Astrocyte of the cerebellum (primary cell): ENCODE measurements around the gene METAP1D.

ENCODE experiments used
- DNase-seq: peaks from one replicate; pipeline ENCODE4 v3.0.0-alpha.2; 2011; ENCODE audit warnings: low read depth
- H3K4me3 ChIP-seq: 2 replicates; pipeline ENCODE4 v1.5.1; 2011; ENCODE audit warnings: mild to moderate bottlenecking, low read depth, low read length, moderate library complexity
- in situ Hi-C: cut with HindIII; loops from 2 replicates; pipeline ENCODE4 v1.10.0; 2017; ENCODE audit warnings: low sequenced_read_pairs
- TF ChIP-seq, protein P1 (sequence below): IDR thresholded peaks from 2 replicates; pipeline ENCODE4 v1.5.1; 2012; ENCODE audit warnings: low read length, low read depth, moderate library complexity, mild to moderate bottlenecking; ENCODE audit errors: missing control alignments

Gene METAP1D

GRCh38 chr2:172100935-172101820 lies 101.4 kb downstream of the METAP1D start:
- H3K4me3 ChIP-seq = peak overlapping the region; percentile 47
- no peak for DNase-seq
- TF ChIP-seq, protein P1, sequence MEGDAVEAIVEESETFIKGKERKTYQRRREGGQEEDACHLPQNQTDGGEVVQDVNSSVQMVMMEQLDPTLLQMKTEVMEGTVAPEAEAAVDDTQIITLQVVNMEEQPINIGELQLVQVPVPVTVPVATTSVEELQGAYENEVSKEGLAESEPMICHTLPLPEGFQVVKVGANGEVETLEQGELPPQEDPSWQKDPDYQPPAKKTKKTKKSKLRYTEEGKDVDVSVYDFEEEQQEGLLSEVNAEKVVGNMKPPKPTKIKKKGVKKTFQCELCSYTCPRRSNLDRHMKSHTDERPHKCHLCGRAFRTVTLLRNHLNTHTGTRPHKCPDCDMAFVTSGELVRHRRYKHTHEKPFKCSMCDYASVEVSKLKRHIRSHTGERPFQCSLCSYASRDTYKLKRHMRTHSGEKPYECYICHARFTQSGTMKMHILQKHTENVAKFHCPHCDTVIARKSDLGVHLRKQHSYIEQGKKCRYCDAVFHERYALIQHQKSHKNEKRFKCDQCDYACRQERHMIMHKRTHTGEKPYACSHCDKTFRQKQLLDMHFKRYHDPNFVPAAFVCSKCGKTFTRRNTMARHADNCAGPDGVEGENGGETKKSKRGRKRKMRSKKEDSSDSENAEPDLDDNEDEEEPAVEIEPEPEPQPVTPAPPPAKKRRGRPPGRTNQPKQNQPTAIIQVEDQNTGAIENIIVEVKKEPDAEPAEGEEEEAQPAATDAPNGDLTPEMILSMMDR = no peak
- in situ Hi-C loops = no loop called here

DNA sequence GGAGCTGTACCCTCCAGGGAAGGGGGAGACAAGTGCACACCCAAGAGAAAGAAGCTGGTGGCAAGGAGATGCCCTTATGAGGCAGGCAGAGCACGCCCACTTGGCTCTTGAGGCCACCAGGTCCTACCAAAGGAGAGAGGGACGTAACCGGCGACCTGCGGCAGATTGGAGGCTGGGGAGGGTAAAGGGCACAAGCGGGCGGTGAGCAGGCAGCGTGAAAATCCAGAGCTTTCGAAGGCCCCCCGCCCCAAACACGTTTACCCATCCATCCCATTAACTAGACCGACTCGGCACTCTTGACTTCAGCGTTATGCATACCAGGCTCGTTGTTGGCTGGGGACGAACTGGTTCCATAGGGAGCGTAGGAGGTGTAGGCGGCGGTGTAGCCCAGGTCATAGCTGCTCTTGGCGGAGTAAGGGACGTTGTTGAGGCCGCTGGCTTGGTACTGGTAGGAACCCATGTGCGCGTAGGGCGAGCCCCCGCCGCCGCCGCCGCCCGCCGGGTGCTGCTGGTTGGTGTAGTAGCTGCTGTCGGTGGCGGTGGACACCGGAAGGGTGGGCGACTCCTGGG lies 102.2 kb downstream of the METAP1D start:
- DNase-seq = no peak
- in situ Hi-C loops = no loop called here
- TF ChIP-seq, protein P1 = no peak
- H3K4me3 ChIP-seq = peak overlapping the region; percentile 47

DNA sequence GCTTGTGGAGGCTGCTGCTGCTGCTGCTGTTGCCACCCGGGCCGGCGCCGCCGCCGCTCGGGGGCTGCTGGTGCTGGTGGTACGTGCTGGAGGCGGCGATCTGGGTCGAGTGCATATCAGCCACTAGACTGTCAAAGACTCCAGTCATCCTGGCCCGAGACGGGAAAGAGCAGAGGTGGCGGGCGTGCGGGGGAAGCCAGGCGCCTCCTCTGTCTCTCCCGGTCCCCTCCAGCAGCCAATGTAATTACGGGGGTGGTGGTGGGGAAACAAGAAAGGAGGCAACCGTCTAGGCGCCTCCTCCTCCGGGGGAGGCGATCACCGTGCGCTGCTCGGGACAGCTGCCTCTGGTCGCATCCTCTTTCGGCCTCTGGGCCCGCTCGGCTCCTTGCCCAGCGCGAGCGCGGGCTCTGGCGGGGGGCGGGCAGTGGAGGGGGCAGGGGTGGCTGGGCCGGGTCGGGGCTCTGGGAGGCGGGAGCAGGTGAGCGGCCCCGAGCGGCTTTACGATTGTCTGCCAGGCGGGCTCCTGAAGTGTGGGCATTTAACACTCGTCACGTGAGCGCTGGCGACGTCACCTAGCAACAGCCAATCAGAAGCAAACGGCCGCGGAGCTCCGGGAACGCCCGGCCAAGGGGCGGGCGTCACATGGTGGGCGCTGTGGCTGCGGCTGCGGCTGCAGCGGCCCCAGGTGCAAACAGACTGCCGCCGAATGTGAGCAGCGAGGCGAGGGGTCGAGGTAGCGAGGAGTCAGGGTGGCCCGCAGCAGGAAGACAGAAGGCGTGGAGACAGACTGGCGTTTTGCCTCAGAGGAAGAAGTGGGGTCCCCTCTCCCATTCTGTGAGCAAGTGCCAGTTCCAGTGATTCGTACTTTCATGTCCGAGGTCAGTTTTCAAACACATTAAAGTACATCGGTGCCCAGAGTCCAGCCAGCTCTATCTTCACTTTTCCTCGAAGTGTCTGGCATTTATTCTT lies 102.9 kb downstream of the METAP1D start, which contains the start of gene DLX2:
Gene DLX2, minus strand, starts transcription at position 510 of the 969 bp plus-strand sequence. Its CDS starts 362 bp downstream, at position 148.
- peak within 1 kb of the TSS; percentile 47 for H3K4me3 ChIP-seq
- DNase-seq = peak; percentile 65
- in situ Hi-C loops = no loop called here
- TF ChIP-seq, protein P1 = no peak

DNA sequence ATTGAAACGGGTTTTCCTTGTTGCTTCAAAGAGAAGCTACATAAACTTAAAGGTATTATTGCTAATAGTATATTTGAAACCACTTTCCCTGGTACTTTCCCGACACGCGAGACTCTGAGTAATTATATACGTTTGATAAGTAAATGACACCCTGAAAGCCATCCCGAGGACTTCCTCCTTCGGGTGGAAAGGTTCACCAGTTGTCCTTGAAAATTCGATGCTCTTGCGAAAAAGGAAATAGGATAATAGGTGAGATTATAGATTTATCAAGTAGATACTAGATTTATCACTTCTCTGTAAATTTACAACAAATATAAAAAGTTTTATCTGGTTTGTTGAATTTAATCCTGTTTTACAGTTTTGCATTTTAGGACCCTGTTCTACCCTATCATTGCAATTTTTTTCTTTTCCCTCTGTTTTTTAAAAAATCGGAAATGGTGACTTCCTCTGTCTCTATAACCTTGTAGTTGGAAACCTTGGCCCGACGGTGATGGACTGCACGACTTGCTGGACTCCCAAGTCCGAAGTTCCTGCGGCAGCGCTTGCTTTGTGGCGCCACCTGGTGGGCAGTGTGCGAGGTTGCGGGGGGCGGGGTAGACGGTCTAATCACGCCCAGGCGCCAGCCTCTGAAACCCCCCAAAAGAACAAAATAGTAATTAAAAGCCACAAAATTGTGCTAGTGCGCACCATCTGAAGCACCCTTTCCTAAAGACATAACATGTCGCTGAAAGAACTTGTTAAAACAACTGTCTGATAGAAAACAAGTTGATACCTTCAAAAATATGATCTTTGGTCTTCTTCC lies 103.9 kb downstream of the METAP1D start:
- peak overlapping the region; percentile 47 for H3K4me3 ChIP-seq
- TF ChIP-seq, protein P1 = peak; percentile 93
- in situ Hi-C loops = no loop called here
- DNase-seq = peak; percentile 74

DNA sequence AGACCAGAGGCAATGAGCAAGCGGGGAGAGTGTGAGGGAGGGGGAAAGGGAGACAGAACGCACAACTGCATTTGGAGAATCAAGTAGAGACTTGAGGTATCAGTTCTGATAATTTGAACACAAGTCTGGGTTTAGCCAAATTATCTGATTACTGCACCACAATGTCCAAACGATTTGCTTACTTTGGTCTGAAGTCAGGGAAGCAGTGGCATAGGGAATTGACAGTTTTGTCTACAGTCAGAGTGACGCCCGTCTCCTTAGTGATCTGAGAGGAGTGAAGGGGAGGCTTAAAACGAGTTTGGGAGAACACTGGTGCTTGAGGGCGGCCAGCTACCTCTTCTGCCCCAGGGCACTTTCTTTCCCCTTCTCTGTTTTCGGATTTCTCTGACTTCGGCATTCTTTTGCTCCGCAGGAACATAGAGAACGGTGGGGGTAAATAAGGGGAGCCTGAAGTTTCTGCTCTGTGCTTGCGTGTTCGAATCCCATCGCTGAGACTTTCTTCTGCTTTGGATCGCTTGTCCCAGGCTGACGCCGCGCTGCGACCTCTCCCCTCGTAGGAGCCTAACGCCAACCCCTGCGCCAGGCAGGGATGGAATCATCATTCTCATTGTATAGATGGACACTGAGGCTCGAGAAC lies 105.8 kb downstream of the METAP1D start:
- TF ChIP-seq, protein P1 = no peak
- DNase-seq = no peak
- in situ Hi-C loops = no loop called here
- H3K4me3 ChIP-seq = peak overlapping the region; percentile 36
